Smooth muscle cell of the brain vasculature (primary cell): ENCODE results near the gene MED10.

Experiments
- DNase-seq: peaks from one replicate; pipeline ENCODE4 v3.0.0-alpha.2; 2012; ENCODE audit warnings: low read depth, low spot score

The MED10 gene

DNA sequence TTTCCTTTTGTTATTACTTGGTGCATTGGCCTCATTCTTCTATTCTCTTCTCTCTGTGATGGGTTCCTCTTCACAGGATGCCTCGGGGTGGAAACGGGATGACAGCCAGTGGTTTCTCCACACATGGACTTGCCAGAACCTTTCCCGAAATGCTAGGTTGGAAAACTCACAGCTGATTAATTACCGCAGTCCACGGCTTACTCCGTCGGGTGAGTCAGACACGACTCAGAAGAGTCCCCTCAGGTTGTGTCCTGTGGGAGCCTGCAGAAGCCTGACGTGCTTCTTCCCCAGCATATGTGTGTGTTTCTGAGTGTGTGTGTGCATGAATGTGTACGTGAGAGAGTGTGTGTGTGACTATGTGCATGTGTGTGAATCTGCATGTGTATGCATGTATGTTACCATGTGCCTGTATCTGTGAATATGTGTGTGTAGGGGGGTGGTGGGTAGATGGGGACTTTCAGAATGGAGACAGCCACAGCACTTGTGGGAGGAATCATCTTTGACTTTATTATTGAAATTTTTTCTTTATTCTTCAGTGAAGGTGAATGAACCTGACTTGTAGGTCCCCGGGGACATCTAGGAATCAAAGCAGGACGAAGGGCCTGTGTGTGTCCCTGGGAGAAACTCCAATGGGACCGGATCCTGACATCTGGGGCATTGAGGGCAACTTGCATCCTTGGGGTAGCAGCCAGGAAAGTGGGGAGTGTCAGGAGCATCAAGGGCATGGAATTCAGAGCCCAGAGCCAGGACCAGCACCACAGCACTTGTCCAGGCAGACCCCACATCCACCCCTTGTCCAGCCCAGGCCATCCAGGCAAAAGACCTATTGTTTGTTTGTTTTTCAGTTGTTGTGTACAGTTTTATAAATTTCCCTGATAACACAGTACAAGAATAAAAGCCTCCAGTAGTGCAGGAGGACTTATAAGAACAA, 21.9 kb upstream of the MED10 start:
- DNase-seq, result no peak

GRCh38 chr5:6398570-6399230, 20.4 kb upstream of the MED10 start:
- no peak for DNase-seq

- no peak for DNase-seq
Measured at GRCh38 chr5:6397536-6398269, 19.4 kb upstream of the MED10 start.

DNA sequence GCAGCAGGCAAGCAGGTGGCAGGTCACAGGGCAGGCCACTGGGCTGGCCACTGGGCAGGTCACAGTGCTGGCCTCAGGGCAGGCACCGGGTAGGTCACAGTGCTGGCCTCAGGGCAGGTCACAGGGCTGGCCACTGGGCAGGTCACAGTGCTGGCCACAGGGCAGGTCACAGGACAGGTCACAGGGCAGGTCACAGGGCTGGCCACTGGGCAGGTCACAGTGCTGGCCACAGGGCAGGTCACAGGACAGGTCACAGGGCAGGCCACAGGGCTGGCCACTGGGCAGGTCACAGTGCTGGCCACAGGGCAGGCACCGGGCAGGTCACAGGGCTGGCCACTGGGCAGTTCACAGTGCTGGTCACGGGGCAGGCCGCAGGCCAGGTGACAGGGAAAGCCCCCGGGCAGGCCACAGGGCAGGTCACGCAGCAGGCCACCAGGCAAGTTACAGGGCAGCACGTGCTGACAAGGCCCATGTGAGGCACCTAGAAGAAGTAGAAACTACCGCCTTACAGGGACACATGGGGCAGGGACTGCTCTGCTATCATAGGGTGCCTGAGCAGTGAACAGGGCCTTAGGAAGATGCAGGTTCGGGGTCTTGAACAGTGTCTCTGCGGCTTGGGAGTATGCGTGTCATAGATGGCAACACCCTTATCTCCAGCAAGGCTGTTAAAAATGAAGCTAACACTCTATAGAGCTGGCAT, 18.6 kb upstream of the MED10 start:
- DNase-seq, result no peak

DNA sequence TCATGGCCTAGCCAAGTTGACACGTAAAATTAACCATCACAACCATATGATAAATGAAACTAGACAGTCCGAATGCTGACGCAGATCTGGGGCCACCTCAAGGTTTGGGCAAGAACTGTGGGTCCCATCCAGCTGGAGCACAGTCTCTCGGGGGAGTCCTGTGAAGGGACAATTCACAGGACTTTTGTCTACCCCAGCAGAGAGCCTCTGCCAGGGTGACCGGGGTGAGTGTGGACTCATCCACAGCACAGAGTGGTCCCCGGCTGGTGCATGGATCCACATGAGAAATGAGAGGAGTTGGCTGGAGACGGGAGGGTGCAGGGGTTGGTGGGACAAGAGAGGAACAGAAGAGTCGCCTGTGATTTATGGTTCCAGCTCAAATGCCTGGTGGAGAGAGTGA, 17.7 kb upstream of the MED10 start:
- DNase-seq, result no peak

DNA sequence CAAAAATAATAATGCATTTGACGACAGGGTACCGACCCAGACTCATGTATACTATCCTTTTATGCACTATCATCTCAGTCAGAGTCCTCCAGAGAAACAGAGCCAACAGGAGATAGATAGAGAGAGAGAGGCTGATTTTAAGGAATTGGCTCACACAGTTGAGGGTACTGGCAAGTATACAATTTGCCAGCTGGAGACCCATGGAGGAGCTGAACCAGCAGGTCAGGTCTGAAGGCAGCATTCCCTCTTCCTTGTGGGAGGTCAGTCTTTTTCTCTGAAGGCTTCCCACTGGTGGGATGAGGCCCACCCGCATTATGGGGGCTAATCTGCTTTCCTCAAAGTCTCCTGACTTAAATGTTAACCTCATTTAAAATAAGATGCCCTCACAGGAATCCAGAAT, 17.3 kb upstream of the MED10 start:
- no peak for DNase-seq

DNA sequence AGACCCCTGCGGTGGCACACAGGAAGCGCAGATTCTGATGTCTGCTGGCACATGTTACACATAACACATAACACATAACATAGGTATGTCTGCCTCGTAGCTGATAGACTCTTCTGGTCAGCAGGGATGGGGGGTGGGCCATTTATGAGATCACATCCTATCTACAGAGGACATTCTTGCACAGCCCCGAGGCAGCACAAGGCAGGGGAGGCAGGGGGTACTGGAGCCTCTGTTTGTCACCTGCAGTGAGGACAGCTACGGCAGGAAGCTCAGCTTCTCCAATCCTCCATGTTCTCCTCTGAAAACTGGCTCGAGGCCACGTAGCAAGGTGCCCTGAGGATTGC, 16.7 kb upstream of the MED10 start:
- DNase-seq, result no peak

GRCh38 chr5:6394429-6395101, 16.2 kb upstream of the MED10 start:
- no peak for DNase-seq

DNA sequence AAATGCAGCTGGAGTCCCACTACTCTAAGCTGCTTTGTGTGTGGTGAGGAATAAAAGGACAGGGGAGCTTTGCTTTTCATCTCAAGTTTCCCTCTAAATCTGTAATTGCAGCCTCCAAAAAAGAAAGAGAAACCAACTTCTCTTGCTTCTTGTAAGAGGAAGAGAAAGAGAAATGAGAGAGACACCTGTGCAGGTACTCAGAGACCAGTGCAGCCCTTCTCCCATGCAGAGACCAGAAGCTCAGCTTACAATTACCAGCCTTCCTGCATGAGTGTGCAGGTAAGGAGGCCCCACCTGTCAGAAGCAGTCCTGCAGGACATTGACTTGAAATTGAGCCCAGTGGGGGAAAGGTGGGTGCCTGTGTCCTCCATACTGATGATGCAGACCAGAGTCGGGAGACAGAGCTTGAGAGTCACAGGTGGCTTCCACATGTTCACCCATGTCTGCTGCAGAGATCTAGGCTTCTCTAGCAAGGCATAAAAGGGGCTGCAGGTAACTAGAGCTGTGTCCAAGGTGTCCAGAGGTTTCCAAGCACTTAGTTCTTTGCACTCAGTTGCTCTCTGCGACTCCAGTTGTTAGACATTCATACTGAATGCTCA, 15.3 kb upstream of the MED10 start:
- no peak for DNase-seq

DNA sequence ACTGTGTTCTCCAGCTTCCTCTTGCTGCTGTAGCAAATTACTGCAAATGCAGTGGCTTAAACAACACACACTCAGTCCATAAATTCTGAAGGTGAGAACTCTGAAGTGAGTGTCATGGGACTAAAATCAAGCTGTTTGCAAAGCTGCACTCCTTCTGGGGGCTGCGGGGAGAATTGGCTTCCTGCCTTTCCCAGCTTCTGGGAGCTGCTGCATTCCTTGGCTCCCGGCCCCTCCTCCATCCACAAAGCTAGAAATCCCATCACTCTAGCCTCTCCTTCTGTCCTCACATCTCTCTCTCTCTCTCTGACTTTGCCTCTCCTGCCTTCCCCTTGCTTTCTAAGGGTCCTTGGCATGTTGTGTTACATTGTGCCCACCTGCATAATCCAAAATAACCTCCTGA, 14.2 kb upstream of the MED10 start:
- no peak for DNase-seq

- no peak for DNase-seq
Measured at GRCh38 chr5:6391151-6391550, 12.8 kb upstream of the MED10 start.

DNA sequence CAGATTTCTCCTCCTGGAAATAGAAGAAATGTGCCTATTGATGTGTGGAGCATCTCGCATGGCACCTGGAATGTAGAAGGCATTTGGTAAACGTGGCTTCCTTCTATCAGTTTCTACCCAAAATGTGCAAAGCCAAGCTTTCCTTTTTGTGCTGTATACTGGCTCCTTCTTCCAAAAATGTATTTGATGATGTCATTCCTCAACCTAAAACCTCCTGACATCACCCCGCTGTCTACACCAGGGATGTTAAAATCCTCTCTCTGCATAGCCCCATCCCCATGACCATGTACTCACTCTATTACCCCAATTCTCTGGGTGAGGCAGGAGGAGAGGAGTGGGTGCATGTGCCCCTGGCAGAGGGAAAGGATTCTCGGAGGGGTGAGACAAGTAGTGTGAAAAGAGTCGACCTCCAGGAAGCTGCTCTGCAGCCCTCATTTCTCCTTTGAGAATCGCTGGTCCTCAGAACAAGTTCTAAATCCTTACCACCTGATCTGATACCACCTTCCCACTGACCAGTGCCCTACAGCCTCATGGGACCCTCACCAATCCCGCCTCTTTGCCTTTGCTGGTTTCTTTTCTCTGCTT, 11.7 kb upstream of the MED10 start:
- no peak for DNase-seq

DNA sequence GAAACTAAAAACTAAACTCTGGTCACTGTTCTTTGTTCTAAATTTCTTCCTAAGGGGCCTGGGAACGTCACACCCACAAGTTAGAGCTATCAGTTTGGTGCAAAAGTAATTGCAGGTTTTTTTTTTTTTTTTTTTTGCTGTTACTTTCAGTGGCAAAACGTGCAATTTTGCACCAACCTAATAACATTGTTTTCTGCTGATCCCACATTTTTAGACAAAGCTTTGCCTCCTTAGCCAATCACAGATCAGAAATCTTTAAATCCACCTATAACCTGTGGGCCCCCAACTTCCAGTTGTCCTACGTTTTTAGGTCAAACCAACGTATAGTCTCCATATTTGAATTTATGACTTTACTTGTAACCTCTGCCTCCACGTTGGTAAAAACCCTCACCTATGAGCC, 11.1 kb upstream of the MED10 start:
- DNase-seq, result no peak

GRCh38 chr5:6387970-6388369, 9.6 kb upstream of the MED10 start:
- DNase-seq, result no peak

DNA sequence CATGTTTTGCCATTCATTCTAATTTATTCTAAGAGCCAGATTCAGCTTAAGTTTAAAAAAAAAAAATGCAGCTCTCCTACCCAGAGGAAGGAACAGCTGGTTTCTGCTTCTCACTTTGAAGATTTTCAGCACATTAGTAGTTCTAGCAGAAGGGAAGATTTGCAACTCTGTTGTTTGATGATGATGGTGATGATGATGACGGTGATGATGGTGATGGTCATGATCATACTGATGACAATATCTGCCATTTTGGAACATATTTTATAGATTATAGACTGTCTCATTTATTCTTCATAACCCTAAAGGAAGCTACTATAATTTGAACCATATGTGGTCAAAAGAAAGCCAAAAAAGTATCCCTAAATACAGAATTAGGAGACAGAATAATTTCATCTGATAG, 7.9 kb upstream of the MED10 start:
- DNase-seq, result no peak

DNA sequence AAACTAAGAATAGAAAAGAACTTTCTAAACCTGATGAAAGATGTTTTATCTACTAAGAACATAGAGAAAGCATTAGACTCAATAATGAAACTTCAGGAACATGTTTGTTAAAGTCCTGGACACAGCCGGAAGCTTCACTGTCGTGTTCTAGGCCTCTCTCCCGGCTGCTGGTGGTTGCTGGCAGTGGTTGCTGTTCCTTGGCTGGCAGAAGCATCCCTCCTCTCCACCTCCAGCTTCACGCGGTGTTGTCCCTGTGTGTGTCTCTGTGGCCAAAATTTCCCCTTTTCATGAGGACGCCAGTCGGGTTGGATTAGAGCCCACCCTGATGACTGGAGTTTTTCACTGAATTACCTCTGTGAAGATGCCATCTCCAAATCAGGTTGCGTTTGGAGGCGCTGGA, 6.5 kb upstream of the MED10 start:
- DNase-seq, result no peak

DNA sequence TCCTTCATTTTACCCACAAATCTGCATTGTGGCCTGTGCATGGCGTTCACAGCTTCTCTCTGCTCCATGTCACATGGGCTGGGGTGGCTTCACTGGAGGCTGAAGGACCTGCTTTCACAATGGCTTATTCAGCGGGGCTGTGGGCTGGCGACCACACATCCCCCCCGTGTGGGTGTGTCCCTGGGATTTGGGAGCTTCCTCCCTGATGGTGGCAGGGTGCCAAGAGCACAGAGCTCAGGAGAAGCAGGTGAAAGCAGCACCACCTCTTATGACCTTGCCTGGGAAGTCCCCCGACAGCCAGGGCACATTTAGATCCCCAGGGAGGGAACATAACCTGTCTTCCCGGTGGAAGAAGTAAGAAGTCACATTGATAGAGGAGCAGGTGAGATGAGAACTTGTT, 5.0 kb upstream of the MED10 start:
- DNase-seq, result no peak

GRCh38 chr5:6379246-6379645, 899 bp upstream of the MED10 start:
- DNase-seq, result no peak

DNA sequence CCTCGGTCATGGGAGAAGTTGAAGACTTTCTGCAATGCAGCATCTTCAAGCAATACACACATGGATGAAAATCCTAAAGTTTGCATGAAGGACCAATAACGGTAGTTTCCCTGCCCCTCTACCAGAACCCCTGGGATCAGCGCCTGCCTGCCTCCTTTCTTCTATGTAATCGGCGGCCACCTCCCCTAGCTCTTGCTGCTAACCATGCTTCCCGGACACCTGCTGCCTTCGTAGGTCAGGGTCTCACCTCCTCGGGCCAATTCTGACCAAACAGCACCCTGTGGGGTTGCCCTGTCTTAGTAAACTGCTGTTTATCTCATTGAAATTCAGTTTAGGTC, 388 bp upstream of the MED10 start:
- no peak for DNase-seq

- no peak for DNase-seq
Measured at GRCh38 chr5:6377582-6377904, 804 bp downstream of the MED10 start.

GRCh38 chr5:6376974-6377520, 1.3 kb downstream of the MED10 start:
- no peak for DNase-seq
